Calu3 (cell line): ENCODE results near the gene ZCCHC7. TPM values are rescaled to one million over a fixed set of nuclear protein-coding genes. Genes with fewer than 3 reads are reported as not detected.

ENCODE experiments used
- BruUV-seq: library from RNA; stranded (reverse); fragments of 400-500 nt; replicated peaks from 2 replicates; lab custom pipeline; 2021; lab: Mats Ljungman, UMichigan
- CTCF ChIA-PET: fragments of 300-600 bp; sonication (Branson Sonifier 250); formaldehyde crosslinking; loops from one replicate; lab custom pipeline; 2022; ENCODE audit warnings: antibody characterized with exemption; lab: Charles Lee
- DNase-seq: peaks from one replicate; pipeline ENCODE4 v3.0.0; 2022
- H3K27ac Mint-ChIP-seq: one replicate; pipeline ENCODE4 v1.8.0; 2022; ENCODE audit warnings: mixed read lengths; ENCODE audit not compliant: unreplicated experiment
- H3K27me3 Mint-ChIP-seq: one replicate; pipeline ENCODE4 v1.8.0; 2022; ENCODE audit warnings: mixed read lengths; ENCODE audit not compliant: unreplicated experiment
- H3K36me3 Mint-ChIP-seq: one replicate; pipeline ENCODE4 v1.8.0; 2022; ENCODE audit warnings: mild to moderate bottlenecking, moderate library complexity, mixed read lengths; ENCODE audit not compliant: insufficient read depth, unreplicated experiment
- H3K4me1 Mint-ChIP-seq: one replicate; pipeline ENCODE4 v1.8.0; 2022; ENCODE audit warnings: mild to moderate bottlenecking, low read depth, mixed read lengths; ENCODE audit not compliant: unreplicated experiment
- H3K4me3 Mint-ChIP-seq: one replicate; pipeline ENCODE4 v1.8.0; 2022; ENCODE audit warnings: mild to moderate bottlenecking, low read depth, moderate library complexity, mixed read lengths; ENCODE audit not compliant: unreplicated experiment
- H3K9me3 Mint-ChIP-seq: one replicate; pipeline ENCODE4 v1.8.0; 2022; ENCODE audit warnings: low read depth, mixed read lengths; ENCODE audit not compliant: unreplicated experiment
- CTCF ChIP-seq: fragments of 200-600 bp; IDR thresholded peaks from one replicate; pipeline ENCODE4 v1.8.0; 2022; ENCODE audit warnings: antibody characterized with exemption; ENCODE audit not compliant: unreplicated experiment
- intact Hi-C: fragments of 100-400 bp; cut with micrococcal nuclease; formaldehyde crosslinking; loops from one replicate; pipeline ENCODE4 v1.10.0; 2022; ENCODE audit not compliant: unreplicated experiment
- total RNA-seq: library from RNA; stranded (reverse); gene quantifications from 2 replicates; pipeline ENCODE4 v1.2.3, GENCODE V29; 2022

ZCCHC7 gene
- total RNA-seq, 1 experiment from 2014 or later: 6.5 TPM

GRCh38 chr9:37324691-37325490, 204.5 kb downstream of the ZCCHC7 start:
- CTCF ChIA-PET: no interaction called here
- DNase-seq: no peak
- no peak for TF ChIP-seq CTCF
- no peaks in the 10 kb centered on the region for H3K27me3 Mint-ChIP-seq
- BruUV-seq: no TSS peak
- H3K36me3 Mint-ChIP-seq: no peaks in the 10 kb centered on the region
- no peak overlapping the region for H3K4me3 Mint-ChIP-seq
- no peaks in the 10 kb centered on the region for H3K9me3 Mint-ChIP-seq
- intact Hi-C loops: no loop called here
- no peaks in the 10 kb centered on the region for H3K4me1 Mint-ChIP-seq
- no peak overlapping the region for H3K27ac Mint-ChIP-seq

GRCh38 chr9:37325778-37326177, 205.4 kb downstream of the ZCCHC7 start:
- Mint-ChIP-seq H3K4me1 (no peaks in the 10 kb centered on the region), H3K4me3 (no peak overlapping the region), H3K9me3 (no peaks in the 10 kb centered on the region), H3K27me3 (no peaks in the 10 kb centered on the region), H3K27ac (no peak overlapping the region), H3K36me3 (no peaks in the 10 kb centered on the region)
- BruUV-seq: no TSS peak
- TF ChIP-seq CTCF: no peak
- DNase-seq: no peak
- intact Hi-C loops: no loop called here
- CTCF ChIA-PET: no interaction called here

- Mint-ChIP-seq H3K9me3 (no peaks in the 10 kb centered on the region), H3K27ac (no peak overlapping the region), H3K27me3 (no peaks in the 10 kb centered on the region), H3K4me1 (no peaks in the 10 kb centered on the region), H3K36me3 (no peaks in the 10 kb centered on the region), H3K4me3 (no peak overlapping the region)
- intact Hi-C loops: no loop called here
- BruUV-seq: no TSS peak
- no peak for DNase-seq
- CTCF ChIA-PET: no interaction called here
- TF ChIP-seq CTCF: no peak
These were observed 207.2 kb downstream of the ZCCHC7 start for GRCh38 chr9:37327553-37327952.

GRCh38 chr9:37328556-37329227, 208.3 kb downstream of the ZCCHC7 start:
- CTCF ChIA-PET: no interaction called here
- BruUV-seq: no TSS peak
- no peak for DNase-seq
- Mint-ChIP-seq H3K4me3 (no peak overlapping the region), H3K4me1 (no peaks in the 10 kb centered on the region), H3K36me3 (no peaks in the 10 kb centered on the region), H3K27me3 (no peaks in the 10 kb centered on the region), H3K9me3 (no peaks in the 10 kb centered on the region), H3K27ac (no peak overlapping the region)
- TF ChIP-seq CTCF: no peak
- intact Hi-C loops: no loop called here
